IMR-90 (cell line): ENCODE data around the gene NAPA. TPM values are rescaled to one million over a fixed set of nuclear protein-coding genes. Genes with fewer than 3 reads are reported as not detected.

Experiments
- ATAC-seq: fragments of 200-7000 bp; cut with Tn5 transposase; 2 replicates; pipeline ENCODE4 v1.9.1; 2020; ENCODE audit warnings: low read depth, mild to moderate bottlenecking, moderate library complexity
- BruUV-seq: library from RNA; stranded (reverse); fragments of 400-500 nt; replicated peaks from 2 replicates; lab custom pipeline; 2021; lab: Mats Ljungman, UMichigan
- CTCF ChIA-PET: fragments of 300-600 bp; formaldehyde crosslinking; extraction: SDS; loops from one replicate; lab custom pipeline; 2021; ENCODE audit warnings: antibody characterized with exemption; lab: Yijun Ruan, JAX
- POLR2A ChIA-PET: fragments of 300-600 bp; sonication (Branson Sonifier 250); formaldehyde crosslinking; loops from one replicate; lab custom pipeline; 2022; ENCODE audit warnings: antibody characterized with exemption; ENCODE audit not compliant: unreplicated experiment; lab: Charles Lee
- DNase-seq: peaks from one replicate; pipeline ENCODE4 v3.0.0; 2013
- H2AFZ ChIP-seq: replicated peaks from 2 replicates; pipeline ENCODE3; 2013; ENCODE audit warnings: low read length, mild to moderate bottlenecking; ENCODE audit not compliant: poor library complexity
- H2AK5ac ChIP-seq: 2 replicates; pipeline ENCODE4 v1.6.1; 2013; ENCODE audit warnings: low read depth, low read length, inconsistent platforms
- H2AK9ac ChIP-seq: replicated peaks from 2 replicates; pipeline ENCODE3; 2013; ENCODE audit warnings: mild to moderate bottlenecking, low read depth, low read length, moderate library complexity; ENCODE audit not compliant: poor library complexity
- H2BK120ac ChIP-seq: 2 replicates; pipeline ENCODE4 v1.6.1; 2013; ENCODE audit warnings: low read depth, low read length, inconsistent platforms
- H2BK15ac ChIP-seq: 3 replicates; pipeline ENCODE4 v1.6.1; 2013; ENCODE audit warnings: low read depth, low read length, inconsistent platforms
- H2BK20ac ChIP-seq: 2 replicates; pipeline ENCODE4 v1.6.1; 2013; ENCODE audit warnings: low read depth, mild to moderate bottlenecking, inconsistent platforms, low read length, moderate library complexity
- H2BK5ac ChIP-seq: 2 replicates; pipeline ENCODE4 v1.6.1; 2013; ENCODE audit warnings: mild to moderate bottlenecking, low read depth, low read length, inconsistent platforms; ENCODE audit not compliant: poor library complexity, severe bottlenecking
- H3K14ac ChIP-seq: replicated peaks from 2 replicates; pipeline ENCODE4 v1.6.1; 2013; ENCODE audit warnings: low read depth, low read length, inconsistent platforms
- H3K18ac ChIP-seq: 2 replicates; pipeline ENCODE4 v1.6.1; 2013; ENCODE audit warnings: low read depth, low read length, control low read depth
- H3K23ac ChIP-seq: 2 replicates; pipeline ENCODE4 v1.6.1; 2013; ENCODE audit warnings: low read depth, low read length, inconsistent platforms
- H3K27ac ChIP-seq: 2 replicates; pipeline ENCODE4 v1.5.1; 2013; ENCODE audit warnings: mild to moderate bottlenecking, control low read depth, low read length; ENCODE audit not compliant: insufficient read depth
- H3K27me3 ChIP-seq: 2 replicates; pipeline ENCODE4 v1.6.1; 2013; ENCODE audit warnings: low read length; ENCODE audit not compliant: control insufficient read depth, insufficient read depth
- H3K36me3 ChIP-seq: 2 replicates; pipeline ENCODE4 v1.6.1; 2013; ENCODE audit warnings: low read length, mixed read lengths; ENCODE audit not compliant: control insufficient read depth, insufficient read depth
- H3K4ac ChIP-seq: 2 replicates; pipeline ENCODE4 v1.6.1; 2013; ENCODE audit warnings: low read depth, low read length, inconsistent platforms
- H3K4me1 ChIP-seq: 2 replicates; pipeline ENCODE4 v1.6.1; 2013; ENCODE audit warnings: low read length, mixed read lengths; ENCODE audit not compliant: control insufficient read depth, insufficient read depth
- H3K4me2 ChIP-seq: 2 replicates; pipeline ENCODE4 v1.6.1; 2013; ENCODE audit warnings: low read depth, mild to moderate bottlenecking, control low read depth, low read length, moderate library complexity
- H3K4me3 ChIP-seq: 2 replicates; pipeline ENCODE4 v1.5.1; 2013; ENCODE audit warnings: low read depth, mild to moderate bottlenecking, control low read depth, low read length, moderate library complexity; ENCODE audit not compliant: insufficient read depth
- H3K56ac ChIP-seq: 2 replicates; pipeline ENCODE4 v1.6.1; 2013; ENCODE audit warnings: low read length, inconsistent platforms; ENCODE audit not compliant: insufficient read depth; ENCODE audit errors: extremely low read depth
- H3K79me1 ChIP-seq, 2 experiments: 2 replicates each; pipeline ENCODE4 v1.6.1; 2013; ENCODE audit warnings: low read length in 2 of 2, inconsistent platforms in 1 of 2, low read depth in 1 of 2
- H3K9ac ChIP-seq: 2 replicates; pipeline ENCODE4 v1.6.1; 2013; ENCODE audit warnings: low read depth, low read length, control low read depth
- H3K9me1 ChIP-seq: 2 replicates; pipeline ENCODE4 v1.6.1; 2013; ENCODE audit warnings: low read length, inconsistent platforms; ENCODE audit not compliant: insufficient read depth
- H3K9me3 ChIP-seq: 2 replicates; pipeline ENCODE4 v1.6.1; 2013; ENCODE audit warnings: low read length; ENCODE audit not compliant: control insufficient read depth, insufficient read depth
- H4K20me1 ChIP-seq: 2 replicates; pipeline ENCODE4 v1.6.1; 2013; ENCODE audit warnings: low read length, inconsistent platforms; ENCODE audit not compliant: insufficient read depth
- H4K5ac ChIP-seq: 2 replicates; pipeline ENCODE4 v1.6.1; 2013; ENCODE audit warnings: mild to moderate bottlenecking, low read depth, low read length, control low read depth
- H4K8ac ChIP-seq, 2 experiments: 2 replicates each; pipeline ENCODE4 v1.6.1; 2013; ENCODE audit warnings: low read depth in 2 of 2, low read length in 2 of 2, control low read depth in 1 of 2, inconsistent platforms in 1 of 2
- H4K91ac ChIP-seq: 2 replicates; pipeline ENCODE4 v1.6.1; 2013; ENCODE audit warnings: low read depth, low read length, inconsistent platforms; ENCODE audit not compliant: insufficient read depth
- RCOR1 ChIP-seq: IDR thresholded peaks from 2 replicates; pipeline ENCODE4 v1.6.1; 2012; ENCODE audit warnings: mild to moderate bottlenecking, low read length, improper control_type of control experiment; ENCODE audit not compliant: insufficient replicate concordance
- USF2 ChIP-seq: fragments of 150-350 bp; IDR thresholded peaks from 2 replicates; pipeline ENCODE4 v1.6.1; 2017; ENCODE audit warnings: mild to moderate bottlenecking, antibody characterized with exemption, low read length, low read depth
- WGBS, 2 experiments: methylation state at CpG; one replicate each; pipeline versions ENCODE4 v1.1.5 to v1.1.7; 2013; ENCODE audit warnings: missing lambda C conversion rate in 2 of 2; ENCODE audit not compliant: insufficient read length in 1 of 2; ENCODE audit errors: extremely low coverage in 2 of 2; 5-methylcytosine and 5-hydroxymethylcytosine counted together
- dilution Hi-C: fragments of 300-500 bp; cut with HindIII; formaldehyde crosslinking; loops from one replicate; pipeline ENCODE4 v1.14.3; 2018; ENCODE audit warnings: low sequenced_read_pairs; ENCODE audit not compliant: unreplicated experiment
- in situ Hi-C: fragments of 300-500 bp; cut with MboI; formaldehyde crosslinking; loops from 3 replicates; pipeline ENCODE4 v1.14.3; 2019; ENCODE audit warnings: low sequenced_read_pairs, inconsistent platforms, mixed read lengths
- intact Hi-C: fragments of 100-400 bp; cut with micrococcal nuclease; formaldehyde crosslinking; loops from 2 replicates; pipeline ENCODE4 v1.10.0; 2022
- polyA plus RNA-seq, 3 experiments: library from polyadenylated mRNA; depleted of rRNA; stranded (reverse); fragments of >200 nt; gene quantifications; 2 replicates each; pipeline ENCODE4 v1.2.3, GENCODE V29; 2012; ENCODE audit warnings: low replicate concordance in 1 of 3
- total RNA-seq: library from RNA; depleted of rRNA; stranded (reverse); fragments of >200 nt; gene quantifications from 2 replicates; pipeline ENCODE4 v1.2.3, GENCODE V29; 2012

The NAPA gene
- total and polyA plus RNA-seq, 2 of the 4 experiments (the other 2 are of a cell fraction): 76.4 to 126 TPM

- TF ChIP-seq RCOR1 (no peak), USF2 (no peak)
- ChIA-PET CTCF (interaction anchor here (0.6 kb wide), 1 partner anchor 180 kb away, joined by 5 read pairs; no protein-coding TSS in a partner anchor), POLR2A (no interaction called here)
- no peak overlapping the region for H2AK5ac ChIP-seq
- in situ Hi-C loops: no loop called here
- H3K9ac ChIP-seq: no peak overlapping the region
- no TSS peak for BruUV-seq
- H3K4ac ChIP-seq: no peak overlapping the region
- no peak overlapping the region for H3K4me3 ChIP-seq
- no peak overlapping the region for H3K4me2 ChIP-seq
- H2AFZ ChIP-seq: no peak overlapping the region
- H2AK9ac ChIP-seq: no peak overlapping the region
- H2BK15ac ChIP-seq: no peak overlapping the region
- dilution Hi-C loops: no loop called here
- no peak overlapping the region for H3K27ac ChIP-seq
- H3K14ac ChIP-seq: no peak overlapping the region
- DNase-seq (no peak), ATAC-seq (no peak)
- no peak overlapping the region for H3K56ac ChIP-seq
- no peaks in the 10 kb centered on the region for H3K36me3 ChIP-seq
- no peak overlapping the region for H2BK120ac ChIP-seq
- H3K4me1 ChIP-seq: no peaks in the 10 kb centered on the region; the same call in 1 of the 2 replicates
- H3K27me3 ChIP-seq: peaks cover 33% of the 10 kb centered on the region
- H3K18ac ChIP-seq: no peak overlapping the region
- no peak overlapping the region for H4K91ac ChIP-seq
- H4K5ac ChIP-seq: no peak overlapping the region
- no peaks in the 10 kb centered on the region for H3K79me1 ChIP-seq
- H4K20me1 ChIP-seq: no peaks in the 10 kb centered on the region
- WGBS, 2 experiments: 73% methylated on average over 7 of the region's 16 CpGs; no CpG with 5 or more reads in 1 of the 2 experiments
- no peak overlapping the region for H3K23ac ChIP-seq
- H3K9me1 ChIP-seq: 0 out of 2 replicates have a peak, but pooled peaks cover 2% of the 10 kb centered on the region
- H4K8ac ChIP-seq: no peak overlapping the region
- no peak overlapping the region for H2BK5ac ChIP-seq
- H3K9me3 ChIP-seq: no peaks in the 10 kb centered on the region
- H2BK20ac ChIP-seq: no peak overlapping the region
- intact Hi-C loops: no loop called here
Observed at GRCh38 chr19:47529018-47529742, 14.3 kb upstream of the NAPA start.
